HG03378 (cell line): ENCODE data around the gene CHN1.

Experiments
- ATAC-seq: cut with Tn5 transposase; IDR thresholded peaks from one replicate; pipeline ENCODE4 v1.9.1; 2021; ENCODE audit warnings: mild to moderate bottlenecking, moderate library complexity; ENCODE audit not compliant: unreplicated experiment

CHN1 gene

GRCh38 chr2:174830561-174830960, 174.6 kb downstream of the CHN1 start:
- ATAC-seq = no peak

- ATAC-seq = no peak
These were observed 175.6 kb downstream of the CHN1 start for GRCh38 chr2:174829550-174829949.

GRCh38 chr2:174827371-174828369, 177.5 kb downstream of the CHN1 start:
- ATAC-seq = no peak

- no peak for ATAC-seq
These were observed 179.1 kb downstream of the CHN1 start for GRCh38 chr2:174826051-174826450.

- ATAC-seq = no peak
These were observed 181.1 kb downstream of the CHN1 start for GRCh38 chr2:174824068-174824467.

GRCh38 chr2:174821628-174822027, 183.6 kb downstream of the CHN1 start:
- ATAC-seq = no peak

GRCh38 chr2:174820361-174820760, 184.8 kb downstream of the CHN1 start:
- ATAC-seq = no peak

GRCh38 chr2:174815526-174815925, 189.7 kb downstream of the CHN1 start:
- ATAC-seq = no peak

- ATAC-seq = no peak
These were observed 193.1 kb downstream of the CHN1 start for GRCh38 chr2:174812037-174812436.

GRCh38 chr2:174807931-174808330, 197.2 kb downstream of the CHN1 start:
- ATAC-seq = no peak

GRCh38 chr2:174805803-174806202, 199.4 kb downstream of the CHN1 start:
- no peak for ATAC-seq

- no peak for ATAC-seq
These were observed 202.7 kb downstream of the CHN1 start for GRCh38 chr2:174802459-174802858.

GRCh38 chr2:174800436-174801205, 204.6 kb downstream of the CHN1 start:
- ATAC-seq = no peak

GRCh38 chr2:174798801-174799200, 206.4 kb downstream of the CHN1 start:
- ATAC-seq = no peak

GRCh38 chr2:174797781-174798276, 207.4 kb downstream of the CHN1 start:
- ATAC-seq = no peak

GRCh38 chr2:174796319-174796771, 208.8 kb downstream of the CHN1 start:
- no peak for ATAC-seq

- ATAC-seq = no peak
These were observed 210.3 kb downstream of the CHN1 start for GRCh38 chr2:174794851-174795374.

GRCh38 chr2:174792309-174793025, 212.7 kb downstream of the CHN1 start:
- no peak for ATAC-seq

- ATAC-seq = no peak
These were observed 213.4 kb downstream of the CHN1 start for GRCh38 chr2:174791746-174792280.

- no peak for ATAC-seq
These were observed 214.2 kb downstream of the CHN1 start for GRCh38 chr2:174791020-174791419.
